ENCODE measurements around the gene PPP1R15A. TPM values are rescaled to one million over a fixed set of nuclear protein-coding genes. Genes with fewer than 3 reads are reported as not detected.
"Not testable (repeated sequence)": the region's sequence is repeated elsewhere in the genome, so short reads cannot be mapped to it uniquely, and the experiment has no call there.

The PPP1R15A gene
- polyA plus RNA-seq, 1 donor (not counting 4 experiments of a cell fraction or from before 2014, with no cell fraction given): 36.6 TPM

DNA sequence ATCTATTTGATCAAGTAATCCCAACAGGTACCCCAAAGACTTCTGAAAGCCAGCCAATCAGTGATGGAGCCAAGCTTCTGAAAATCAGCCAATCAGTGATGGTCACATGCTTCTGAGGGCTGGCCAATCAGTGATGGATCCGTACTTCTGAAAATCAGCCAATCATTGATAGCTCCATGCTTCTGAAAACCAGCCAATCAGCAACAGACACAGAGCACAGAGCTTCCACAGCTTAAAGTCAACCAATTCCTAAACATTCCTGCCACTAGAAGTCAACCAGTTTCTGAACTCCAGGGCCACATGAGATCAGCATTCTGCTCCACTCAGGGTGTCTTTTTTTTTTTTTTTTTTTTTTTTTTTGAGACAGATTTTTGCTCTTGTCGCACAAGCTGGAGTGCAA is 27.7 kb upstream of the PPP1R15A start:
- no peaks in the 10 kb centered on the region for H3K4me1 ChIP-seq (ENCODE audit: control insufficient read depth, extremely low read depth, insufficient read depth, low read length)
- TF ChIP-seq, protein P1, sequence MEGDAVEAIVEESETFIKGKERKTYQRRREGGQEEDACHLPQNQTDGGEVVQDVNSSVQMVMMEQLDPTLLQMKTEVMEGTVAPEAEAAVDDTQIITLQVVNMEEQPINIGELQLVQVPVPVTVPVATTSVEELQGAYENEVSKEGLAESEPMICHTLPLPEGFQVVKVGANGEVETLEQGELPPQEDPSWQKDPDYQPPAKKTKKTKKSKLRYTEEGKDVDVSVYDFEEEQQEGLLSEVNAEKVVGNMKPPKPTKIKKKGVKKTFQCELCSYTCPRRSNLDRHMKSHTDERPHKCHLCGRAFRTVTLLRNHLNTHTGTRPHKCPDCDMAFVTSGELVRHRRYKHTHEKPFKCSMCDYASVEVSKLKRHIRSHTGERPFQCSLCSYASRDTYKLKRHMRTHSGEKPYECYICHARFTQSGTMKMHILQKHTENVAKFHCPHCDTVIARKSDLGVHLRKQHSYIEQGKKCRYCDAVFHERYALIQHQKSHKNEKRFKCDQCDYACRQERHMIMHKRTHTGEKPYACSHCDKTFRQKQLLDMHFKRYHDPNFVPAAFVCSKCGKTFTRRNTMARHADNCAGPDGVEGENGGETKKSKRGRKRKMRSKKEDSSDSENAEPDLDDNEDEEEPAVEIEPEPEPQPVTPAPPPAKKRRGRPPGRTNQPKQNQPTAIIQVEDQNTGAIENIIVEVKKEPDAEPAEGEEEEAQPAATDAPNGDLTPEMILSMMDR (optimal IDR thresholded peaks at IDR 0.05 in 1 of 3, IDR thresholded peaks at IDR 0.05 in 1 of 3, conservative IDR thresholded peaks at IDR 0.05 in 1 of 3; ENCODE audit: extremely low read depth in 1 of 3, insufficient read depth in 2 of 3, low read length in 3 of 3): peak in 1 of 3 experiments; percentile 12
- TF ChIP-seq EZH2 (IDR thresholded peaks at IDR 0.05; ENCODE audit: low read length): no peak
- H2AFZ ChIP-seq (ENCODE audit: control insufficient read depth, low read length): no peak overlapping the region
- dilution Hi-C loops (cut with MboI; ENCODE audit: extremely low pct_ligation_motif_present, low sequenced_read_pairs): no loop called here
- no peaks in the 10 kb centered on the region for H3K36me3 ChIP-seq (ENCODE audit: control insufficient read depth in 2 of 2, extremely low read depth in 1 of 2, insufficient read depth in 2 of 2, low read length in 2 of 2)
- no peak overlapping the region for H3K4me2 ChIP-seq (ENCODE audit: control insufficient read depth, extremely low read depth, insufficient read depth, low read depth, low read length)
- no peak overlapping the region for H3K4me3 ChIP-seq (ENCODE audit: control insufficient read depth in 2 of 3, extremely low read depth in 1 of 3, insufficient read depth in 2 of 3, low read depth in 1 of 3, low read length in 3 of 3)
- no peak overlapping the region for H3K9ac ChIP-seq (ENCODE audit: control insufficient read depth, extremely low read depth, insufficient read depth, low read length)
- no peak overlapping the region for H3K27ac ChIP-seq (ENCODE audit: control insufficient read depth, insufficient read depth, low read length)
- no peaks in the 10 kb centered on the region for H3K9me1 ChIP-seq (ENCODE audit: control insufficient read depth, extremely low read depth, insufficient read depth, low read length)
- no peaks in the 10 kb centered on the region for H3K9me3 ChIP-seq (ENCODE audit: control insufficient read depth, low read depth, low read length)
- FAIRE-seq (no peak), DNase-seq (ENCODE audit: low read depth, low spot score) (no peak)
- H4K20me1 ChIP-seq (ENCODE audit: control insufficient read depth, extremely low read depth, insufficient read depth, low read length): no peaks in the 10 kb centered on the region
- no peaks in the 10 kb centered on the region for H3K27me3 ChIP-seq (ENCODE audit: control insufficient read depth, extremely low read depth, insufficient read depth, low read length)
- H3K79me2 ChIP-seq (ENCODE audit: control insufficient read depth, insufficient read depth, low read length): no peaks in the 10 kb centered on the region

DNA sequence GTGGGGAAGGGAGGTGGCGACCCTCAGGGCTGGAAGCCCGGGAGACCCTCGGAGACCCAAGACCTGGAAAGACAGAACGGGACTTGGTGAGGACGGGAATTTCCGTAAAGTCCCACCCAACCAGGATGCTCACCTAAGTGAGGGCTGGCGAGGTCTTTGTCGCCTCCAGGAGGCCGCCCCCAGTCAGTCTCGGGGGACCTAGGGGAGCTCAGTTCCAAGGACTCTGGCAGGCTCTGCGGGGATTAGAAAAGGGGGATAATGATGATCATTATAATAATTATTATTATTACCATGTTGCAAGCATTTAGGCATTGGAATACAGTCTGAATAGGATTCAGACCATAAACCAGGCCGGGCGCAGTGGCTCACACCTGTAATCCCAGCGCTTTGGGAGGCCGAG is 26.8 kb upstream of the PPP1R15A start:
- dilution Hi-C loops (cut with MboI; ENCODE audit: extremely low pct_ligation_motif_present, low sequenced_read_pairs): no loop called here
- FAIRE-seq: no peak

DNA sequence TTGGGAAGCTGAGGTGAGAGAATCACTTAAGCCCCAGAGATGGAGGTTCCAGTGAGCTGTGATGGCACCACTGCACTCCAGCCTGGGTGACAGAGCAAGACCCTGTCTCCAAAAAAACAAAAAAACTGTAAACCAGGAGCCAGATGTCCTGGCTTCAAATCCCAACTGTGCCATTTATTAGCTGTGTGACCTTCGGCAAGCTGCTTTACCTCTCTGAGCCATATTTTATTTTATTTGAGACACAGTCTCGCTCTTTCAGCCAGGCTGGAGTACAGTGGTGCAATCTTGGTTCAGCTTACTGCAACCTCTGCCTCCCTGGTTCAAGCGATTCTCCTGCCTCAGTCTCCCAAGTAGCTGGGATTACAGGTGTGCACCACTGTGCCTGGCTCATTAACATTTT is 25.6 kb upstream of the PPP1R15A start:
- H3K27me3 ChIP-seq (ENCODE audit: control insufficient read depth, extremely low read depth, insufficient read depth, low read length); H3K4me3 ChIP-seq (ENCODE audit: control insufficient read depth in 2 of 3, extremely low read depth in 1 of 3, insufficient read depth in 2 of 3, low read depth in 1 of 3, low read length in 3 of 3); H3K36me3 ChIP-seq (ENCODE audit: control insufficient read depth in 2 of 2, extremely low read depth in 1 of 2, insufficient read depth in 2 of 2, low read length in 2 of 2); H4K20me1 ChIP-seq (ENCODE audit: control insufficient read depth, extremely low read depth, insufficient read depth, low read length); dilution Hi-C loops (cut with MboI; ENCODE audit: extremely low pct_ligation_motif_present, low sequenced_read_pairs); H3K4me1 ChIP-seq (ENCODE audit: control insufficient read depth, extremely low read depth, insufficient read depth, low read length); H3K79me2 ChIP-seq (ENCODE audit: control insufficient read depth, insufficient read depth, low read length); H3K4me2 ChIP-seq (ENCODE audit: control insufficient read depth, extremely low read depth, insufficient read depth, low read depth, low read length); H3K9me3 ChIP-seq (ENCODE audit: control insufficient read depth, low read depth, low read length); H3K9ac ChIP-seq (ENCODE audit: control insufficient read depth, extremely low read depth, insufficient read depth, low read length); H2AFZ ChIP-seq (ENCODE audit: control insufficient read depth, low read length); FAIRE-seq; DNase-seq (ENCODE audit: low read depth, low spot score); H3K9me1 ChIP-seq (ENCODE audit: control insufficient read depth, extremely low read depth, insufficient read depth, low read length); H3K27ac ChIP-seq (ENCODE audit: control insufficient read depth, insufficient read depth, low read length): not testable (repeated sequence)

More for the DNA sequence above, 26.8 kb upstream of the PPP1R15A start:
- Histone ChIP-seq H3K27me3 (ENCODE audit: control insufficient read depth, extremely low read depth, insufficient read depth, low read length) (no peaks in the 10 kb centered on the region), H2AFZ (ENCODE audit: control insufficient read depth, low read length) (no peak overlapping the region), H3K79me2 (ENCODE audit: control insufficient read depth, insufficient read depth, low read length) (no peaks in the 10 kb centered on the region), H3K4me1 (ENCODE audit: control insufficient read depth, extremely low read depth, insufficient read depth, low read length) (no peaks in the 10 kb centered on the region), H4K20me1 (ENCODE audit: control insufficient read depth, extremely low read depth, insufficient read depth, low read length) (no peaks in the 10 kb centered on the region), H3K9ac (ENCODE audit: control insufficient read depth, extremely low read depth, insufficient read depth, low read length) (no peak overlapping the region), H3K9me3 (ENCODE audit: control insufficient read depth, low read depth, low read length) (no peaks in the 10 kb centered on the region), H3K4me2 (ENCODE audit: control insufficient read depth, extremely low read depth, insufficient read depth, low read depth, low read length) (no peak overlapping the region), H3K4me3 (ENCODE audit: control insufficient read depth in 2 of 3, extremely low read depth in 1 of 3, insufficient read depth in 2 of 3, low read depth in 1 of 3, low read length in 3 of 3) (no peak overlapping the region), H3K36me3 (ENCODE audit: control insufficient read depth in 2 of 2, extremely low read depth in 1 of 2, insufficient read depth in 2 of 2, low read length in 2 of 2) (no peaks in the 10 kb centered on the region), H3K27ac (ENCODE audit: control insufficient read depth, insufficient read depth, low read length) (no peak overlapping the region), H3K9me1 (ENCODE audit: control insufficient read depth, extremely low read depth, insufficient read depth, low read length) (no peaks in the 10 kb centered on the region)
- no peak for TF ChIP-seq EZH2 (IDR thresholded peaks at IDR 0.05; ENCODE audit: low read length)
- TF ChIP-seq, protein P1 (optimal IDR thresholded peaks at IDR 0.05 in 1 of 3, IDR thresholded peaks at IDR 0.05 in 1 of 3, conservative IDR thresholded peaks at IDR 0.05 in 1 of 3; ENCODE audit: extremely low read depth in 1 of 3, insufficient read depth in 2 of 3, low read length in 3 of 3): no peak
- DNase-seq (ENCODE audit: low read depth, low spot score): no peak
